Gastrocnemius medialis (tissue), 4 donors: ENCODE measurements around the gene RTP5.

ENCODE experiments used
- POLR2A ChIP-seq, 2 donors: fragments of 450-650 bp; IDR thresholded peaks; one replicate each; pipeline ENCODE4 v1.6.1; 2017; ENCODE audit warnings: antibody characterized with exemption in 2 of 2, mild to moderate bottlenecking in 2 of 2, moderate library complexity in 2 of 2
- TF ChIP-seq, protein P1 (sequence below), 5 experiments: fragments of 450-650 bp in 3 of 5; fragments of 200-600 bp in 2 of 5; sonication (generic) in 2 of 5; IDR thresholded peaks in 4 of 5; conservative IDR thresholded peaks in 1 of 5; 1 replicate in 4 of 5; 2 replicates in 1 of 5; pipeline ENCODE4 v1.5.1; 2016 to 2019; ENCODE audit warnings: antibody characterized with exemption in 5 of 5, mild to moderate bottlenecking in 3 of 5, moderate library complexity in 3 of 5

DNA sequence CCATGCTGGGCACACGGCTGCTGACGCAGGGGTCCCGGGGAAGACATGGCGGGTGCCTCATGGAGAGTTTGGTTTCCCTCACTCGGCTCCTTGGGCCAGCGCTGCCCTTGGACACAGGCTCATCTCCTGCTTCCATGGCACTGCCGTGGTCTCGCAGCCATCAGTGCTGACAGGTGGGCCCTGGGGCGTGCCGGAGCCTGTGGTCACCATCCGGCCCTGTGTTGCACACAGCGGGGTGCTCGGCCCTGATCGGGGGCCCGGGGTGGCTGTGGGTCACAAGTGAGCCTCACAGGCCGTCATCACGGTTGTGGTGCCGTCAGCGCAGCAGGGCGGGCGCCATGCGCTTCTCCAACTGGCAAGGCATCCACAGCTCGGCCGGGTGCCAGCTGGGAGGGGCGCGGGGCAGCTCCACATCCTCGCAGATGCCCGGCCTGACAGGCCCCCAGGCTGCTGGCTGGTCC, 582 bp downstream of the RTP5 start:
- TF ChIP-seq POLR2A (IDR thresholded peaks at IDR 0.05), result no peak
- TF ChIP-seq, protein P1, sequence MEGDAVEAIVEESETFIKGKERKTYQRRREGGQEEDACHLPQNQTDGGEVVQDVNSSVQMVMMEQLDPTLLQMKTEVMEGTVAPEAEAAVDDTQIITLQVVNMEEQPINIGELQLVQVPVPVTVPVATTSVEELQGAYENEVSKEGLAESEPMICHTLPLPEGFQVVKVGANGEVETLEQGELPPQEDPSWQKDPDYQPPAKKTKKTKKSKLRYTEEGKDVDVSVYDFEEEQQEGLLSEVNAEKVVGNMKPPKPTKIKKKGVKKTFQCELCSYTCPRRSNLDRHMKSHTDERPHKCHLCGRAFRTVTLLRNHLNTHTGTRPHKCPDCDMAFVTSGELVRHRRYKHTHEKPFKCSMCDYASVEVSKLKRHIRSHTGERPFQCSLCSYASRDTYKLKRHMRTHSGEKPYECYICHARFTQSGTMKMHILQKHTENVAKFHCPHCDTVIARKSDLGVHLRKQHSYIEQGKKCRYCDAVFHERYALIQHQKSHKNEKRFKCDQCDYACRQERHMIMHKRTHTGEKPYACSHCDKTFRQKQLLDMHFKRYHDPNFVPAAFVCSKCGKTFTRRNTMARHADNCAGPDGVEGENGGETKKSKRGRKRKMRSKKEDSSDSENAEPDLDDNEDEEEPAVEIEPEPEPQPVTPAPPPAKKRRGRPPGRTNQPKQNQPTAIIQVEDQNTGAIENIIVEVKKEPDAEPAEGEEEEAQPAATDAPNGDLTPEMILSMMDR (IDR thresholded peaks at IDR 0.05 in 4 of 5, conservative IDR thresholded peaks at IDR 0.05 in 1 of 5), result no peak
